ENCODE results near the gene THSD4. TPM values are rescaled to one million over a fixed set of nuclear protein-coding genes. Genes with fewer than 3 reads are reported as not detected.

THSD4 gene
- total and polyA plus RNA-seq, 2 of the 8 experiments (the other 6 are each of a cell fraction or from before 2014, with no cell fraction given), result 2.5 to 6.2 TPM

DNA sequence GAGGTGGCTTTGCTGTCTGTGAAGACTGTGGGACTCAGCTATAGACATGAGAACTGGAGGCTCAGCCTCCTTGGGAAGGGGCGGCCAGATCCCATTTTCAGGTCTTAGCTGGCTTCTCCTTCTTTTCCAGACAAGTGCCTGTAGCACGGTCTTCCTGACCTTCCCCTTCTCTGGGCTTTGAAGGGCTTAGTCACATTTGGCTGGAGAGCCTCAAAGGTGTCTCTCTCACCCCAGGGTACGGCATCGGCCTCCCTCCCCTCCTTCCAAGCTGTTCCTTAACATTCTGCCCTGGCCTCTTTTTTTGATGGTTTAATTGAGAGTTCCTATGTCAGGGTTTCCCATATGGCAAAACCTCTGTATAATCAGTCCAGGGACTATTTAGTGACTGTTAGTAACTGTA is 242.7 kb downstream of the THSD4 start (continued):
- TF ChIP-seq CHD1 (IDR thresholded peaks at IDR 0.05; ENCODE audit: low read depth, low read length) (no peak), KDM5A (IDR thresholded peaks at IDR 0.05; ENCODE audit: low read length) (no peak), SAP30 (IDR thresholded peaks at IDR 0.05; ENCODE audit: insufficient read depth, insufficient replicate concordance, low read length) (no peak)

All from H1 (cell line).